HG03025 (cell line): Measurements from ENCODE around the gene INO80E.

ENCODE experiments used
- ATAC-seq: cut with Tn5 transposase; IDR thresholded peaks from one replicate; pipeline ENCODE4 v1.9.1; 2021; ENCODE audit warnings: mild to moderate bottlenecking, moderate library complexity; ENCODE audit not compliant: unreplicated experiment, low FRiP score

The INO80E gene

GRCh38 chr16:29975134-29975538, 20.9 kb upstream of the INO80E start:
- ATAC-seq: no peak

GRCh38 chr16:29975811-29976511, 20.1 kb upstream of the INO80E start:
- no peak for ATAC-seq

GRCh38 chr16:29977063-29977825, 18.8 kb upstream of the INO80E start:
- no peak for ATAC-seq

- no peak for ATAC-seq
These were observed 18.0 kb upstream of the INO80E start for GRCh38 chr16:29978081-29978480.

- ATAC-seq: no peak
These were observed 17.3 kb upstream of the INO80E start for GRCh38 chr16:29978564-29979270.

- ATAC-seq: no peak
These were observed 13.3 kb upstream of the INO80E start for GRCh38 chr16:29982560-29983419.

- ATAC-seq: no peak
These were observed 12.5 kb upstream of the INO80E start for GRCh38 chr16:29983420-29984136.

GRCh38 chr16:29984137-29984763, 11.8 kb upstream of the INO80E start:
- ATAC-seq: no peak

GRCh38 chr16:29984764-29985147, 11.3 kb upstream of the INO80E start:
- ATAC-seq: no peak

- ATAC-seq: no peak
These were observed 10.7 kb upstream of the INO80E start for GRCh38 chr16:29985271-29985811.

- no peak for ATAC-seq
These were observed 9.8 kb upstream of the INO80E start for GRCh38 chr16:29986231-29986630.

- no peak for ATAC-seq
These were observed 9.1 kb upstream of the INO80E start for GRCh38 chr16:29986931-29987330.

GRCh38 chr16:29987371-29988085, 8.5 kb upstream of the INO80E start:
- ATAC-seq: no peak

- ATAC-seq: no peak
These were observed 7.5 kb upstream of the INO80E start for GRCh38 chr16:29988346-29989075.

- no peak for ATAC-seq
These were observed 6.8 kb upstream of the INO80E start for GRCh38 chr16:29989111-29989858.

GRCh38 chr16:29990034-29990433, 6.0 kb upstream of the INO80E start:
- no peak for ATAC-seq

- ATAC-seq: no peak
These were observed 5.0 kb upstream of the INO80E start for GRCh38 chr16:29990883-29991570.
